Measurements from ENCODE around the gene SKOR1.

- TF ChIP-seq CTCF (conservative IDR thresholded peaks at IDR 0.05; ENCODE audit: low read length): no peak
- TF ChIP-seq EZH2phosphoT487 (IDR thresholded peaks at IDR 0.05; ENCODE audit: borderline replicate concordance, low read depth, low read length): no peak
Measured at GRCh38 chr15:67782691-67782991, 42.7 kb upstream of the SKOR1 start.

All from OCI-LY7 (cell line).